GM23338 (cell line): Measurements from ENCODE around the gene CPLX1. TPM values are rescaled to one million over a fixed set of nuclear protein-coding genes. Genes with fewer than 3 reads are reported as not detected.

Experiments used
- EZH2phosphoT487 ChIP-seq: fragments of 200-600 bp; sonication (generic); IDR thresholded peaks from one replicate; pipeline ENCODE4 v1.8.1; 2018; ENCODE audit warnings: antibody characterized with exemption; ENCODE audit not compliant: unreplicated experiment
- JUNB ChIP-seq: IDR thresholded peaks from one replicate; pipeline ENCODE4 v1.6.1; 2016; ENCODE audit warnings: antibody characterized with exemption; ENCODE audit not compliant: unreplicated experiment
- POLR2AphosphoS5 ChIP-seq: IDR thresholded peaks from 2 replicates; pipeline ENCODE4 v1.6.1; 2016; ENCODE audit warnings: antibody characterized with exemption, low read depth
- STAT1 ChIP-seq: IDR thresholded peaks from one replicate; pipeline ENCODE4 v1.6.1; 2016; ENCODE audit warnings: antibody characterized with exemption; ENCODE audit not compliant: unreplicated experiment
- polyA plus RNA-seq: library from polyadenylated mRNA; unstranded; fragments of >200 nt; fragmentation: Nextera tagmentation; extraction: Ambion mirVana; gene quantifications from 2 replicates; pipeline ENCODE4 v1.2.1, GENCODE V29; 2016
- total RNA-seq: library from RNA; depleted of rRNA; stranded (reverse); fragments of >200 nt; shearing (Covaris generic); gene quantifications from 2 replicates; pipeline ENCODE4 v1.2.3, GENCODE V29; 2014
- TF ChIP-seq, protein P1 (sequence below): fragments of 250-450 bp; sonication (Bioruptor Pico); IDR thresholded peaks from 2 replicates; pipeline ENCODE4 v1.5.0; 2020; ENCODE audit warnings: mild to moderate bottlenecking, moderate library complexity
- TF ChIP-seq, protein P2 (sequence below): IDR thresholded peaks from one replicate; pipeline ENCODE4 v1.6.1; 2018; ENCODE audit warnings: antibody characterized with exemption; ENCODE audit not compliant: unreplicated experiment

Gene CPLX1
- total and polyA plus RNA-seq, 2 experiments from 2014 or later, result 0.86 to 0.97 TPM

DNA sequence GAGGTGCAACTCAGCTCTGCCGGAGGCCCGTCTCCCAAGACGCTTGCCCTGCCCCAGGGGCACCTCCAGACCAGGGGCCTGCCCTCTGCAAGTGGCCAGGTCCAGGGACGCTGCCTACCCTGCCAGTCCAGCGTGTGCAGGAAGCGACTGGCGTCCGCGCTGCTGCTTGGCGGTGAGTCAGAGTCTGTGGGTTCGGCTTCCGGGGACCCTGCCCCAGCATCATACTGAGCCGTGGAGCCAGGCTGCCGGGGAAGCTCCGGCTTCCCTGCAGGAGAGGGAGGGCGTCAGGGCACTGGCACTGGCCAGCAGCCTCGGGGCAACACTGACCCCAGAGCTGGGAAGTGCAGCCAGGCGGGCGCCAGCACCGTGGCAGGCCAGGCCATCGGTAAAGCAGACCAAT lies 42.5 kb upstream of the CPLX1 start (continued):
- TF ChIP-seq, protein P1, sequence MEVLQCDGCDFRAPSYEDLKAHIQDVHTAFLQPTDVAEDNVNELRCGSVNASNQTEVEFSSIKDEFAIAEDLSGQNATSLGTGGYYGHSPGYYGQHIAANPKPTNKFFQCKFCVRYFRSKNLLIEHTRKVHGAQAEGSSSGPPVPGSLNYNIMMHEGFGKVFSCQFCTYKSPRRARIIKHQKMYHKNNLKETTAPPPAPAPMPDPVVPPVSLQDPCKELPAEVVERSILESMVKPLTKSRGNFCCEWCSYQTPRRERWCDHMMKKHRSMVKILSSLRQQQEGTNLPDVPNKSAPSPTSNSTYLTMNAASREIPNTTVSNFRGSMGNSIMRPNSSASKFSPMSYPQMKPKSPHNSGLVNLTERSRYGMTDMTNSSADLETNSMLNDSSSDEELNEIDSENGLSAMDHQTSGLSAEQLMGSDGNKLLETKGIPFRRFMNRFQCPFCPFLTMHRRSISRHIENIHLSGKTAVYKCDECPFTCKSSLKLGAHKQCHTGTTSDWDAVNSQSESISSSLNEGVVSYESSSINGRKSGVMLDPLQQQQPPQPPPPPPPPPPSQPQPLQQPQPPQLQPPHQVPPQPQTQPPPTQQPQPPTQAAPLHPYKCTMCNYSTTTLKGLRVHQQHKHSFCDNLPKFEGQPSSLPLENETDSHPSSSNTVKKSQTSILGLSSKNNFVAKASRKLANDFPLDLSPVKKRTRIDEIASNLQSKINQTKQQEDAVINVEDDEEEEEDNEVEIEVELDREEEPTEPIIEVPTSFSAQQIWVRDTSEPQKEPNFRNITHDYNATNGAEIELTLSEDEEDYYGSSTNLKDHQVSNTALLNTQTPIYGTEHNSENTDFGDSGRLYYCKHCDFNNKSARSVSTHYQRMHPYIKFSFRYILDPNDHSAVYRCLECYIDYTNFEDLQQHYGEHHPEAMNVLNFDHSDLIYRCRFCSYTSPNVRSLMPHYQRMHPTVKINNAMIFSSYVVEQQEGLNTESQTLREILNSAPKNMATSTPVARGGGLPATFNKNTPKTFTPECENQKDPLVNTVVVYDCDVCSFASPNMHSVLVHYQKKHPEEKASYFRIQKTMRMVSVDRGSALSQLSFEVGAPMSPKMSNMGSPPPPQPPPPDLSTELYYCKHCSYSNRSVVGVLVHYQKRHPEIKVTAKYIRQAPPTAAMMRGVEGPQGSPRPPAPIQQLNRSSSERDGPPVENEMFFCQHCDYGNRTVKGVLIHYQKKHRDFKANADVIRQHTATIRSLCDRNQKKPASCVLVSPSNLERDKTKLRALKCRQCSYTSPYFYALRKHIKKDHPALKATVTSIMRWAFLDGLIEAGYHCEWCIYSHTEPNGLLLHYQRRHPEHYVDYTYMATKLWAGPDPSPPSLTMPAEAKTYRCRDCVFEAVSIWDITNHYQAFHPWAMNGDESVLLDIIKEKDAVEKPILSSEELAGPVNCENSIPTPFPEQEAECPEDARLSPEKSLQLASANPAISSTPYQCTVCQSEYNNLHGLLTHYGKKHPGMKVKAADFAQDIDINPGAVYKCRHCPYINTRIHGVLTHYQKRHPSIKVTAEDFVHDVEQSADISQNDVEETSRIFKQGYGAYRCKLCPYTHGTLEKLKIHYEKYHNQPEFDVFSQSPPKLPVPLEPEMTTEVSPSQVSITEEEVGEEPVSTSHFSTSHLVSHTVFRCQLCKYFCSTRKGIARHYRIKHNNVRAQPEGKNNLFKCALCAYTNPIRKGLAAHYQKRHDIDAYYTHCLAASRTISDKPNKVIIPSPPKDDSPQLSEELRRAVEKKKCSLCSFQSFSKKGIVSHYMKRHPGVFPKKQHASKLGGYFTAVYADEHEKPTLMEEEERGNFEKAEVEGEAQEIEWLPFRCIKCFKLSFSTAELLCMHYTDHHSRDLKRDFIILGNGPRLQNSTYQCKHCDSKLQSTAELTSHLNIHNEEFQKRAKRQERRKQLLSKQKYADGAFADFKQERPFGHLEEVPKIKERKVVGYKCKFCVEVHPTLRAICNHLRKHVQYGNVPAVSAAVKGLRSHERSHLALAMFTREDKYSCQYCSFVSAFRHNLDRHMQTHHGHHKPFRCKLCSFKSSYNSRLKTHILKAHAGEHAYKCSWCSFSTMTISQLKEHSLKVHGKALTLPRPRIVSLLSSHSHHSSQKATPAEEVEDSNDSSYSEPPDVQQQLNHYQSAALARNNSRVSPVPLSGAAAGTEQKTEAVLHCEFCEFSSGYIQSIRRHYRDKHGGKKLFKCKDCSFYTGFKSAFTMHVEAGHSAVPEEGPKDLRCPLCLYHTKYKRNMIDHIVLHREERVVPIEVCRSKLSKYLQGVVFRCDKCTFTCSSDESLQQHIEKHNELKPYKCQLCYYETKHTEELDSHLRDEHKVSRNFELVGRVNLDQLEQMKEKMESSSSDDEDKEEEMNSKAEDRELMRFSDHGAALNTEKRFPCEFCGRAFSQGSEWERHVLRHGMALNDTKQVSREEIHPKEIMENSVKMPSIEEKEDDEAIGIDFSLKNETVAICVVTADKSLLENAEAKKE (CRISPR knock-in tag), result no peak
- no peak for TF ChIP-seq EZH2phosphoT487
- no peak for TF ChIP-seq STAT1
- no peak for TF ChIP-seq JUNB
- TF ChIP-seq, protein P2, sequence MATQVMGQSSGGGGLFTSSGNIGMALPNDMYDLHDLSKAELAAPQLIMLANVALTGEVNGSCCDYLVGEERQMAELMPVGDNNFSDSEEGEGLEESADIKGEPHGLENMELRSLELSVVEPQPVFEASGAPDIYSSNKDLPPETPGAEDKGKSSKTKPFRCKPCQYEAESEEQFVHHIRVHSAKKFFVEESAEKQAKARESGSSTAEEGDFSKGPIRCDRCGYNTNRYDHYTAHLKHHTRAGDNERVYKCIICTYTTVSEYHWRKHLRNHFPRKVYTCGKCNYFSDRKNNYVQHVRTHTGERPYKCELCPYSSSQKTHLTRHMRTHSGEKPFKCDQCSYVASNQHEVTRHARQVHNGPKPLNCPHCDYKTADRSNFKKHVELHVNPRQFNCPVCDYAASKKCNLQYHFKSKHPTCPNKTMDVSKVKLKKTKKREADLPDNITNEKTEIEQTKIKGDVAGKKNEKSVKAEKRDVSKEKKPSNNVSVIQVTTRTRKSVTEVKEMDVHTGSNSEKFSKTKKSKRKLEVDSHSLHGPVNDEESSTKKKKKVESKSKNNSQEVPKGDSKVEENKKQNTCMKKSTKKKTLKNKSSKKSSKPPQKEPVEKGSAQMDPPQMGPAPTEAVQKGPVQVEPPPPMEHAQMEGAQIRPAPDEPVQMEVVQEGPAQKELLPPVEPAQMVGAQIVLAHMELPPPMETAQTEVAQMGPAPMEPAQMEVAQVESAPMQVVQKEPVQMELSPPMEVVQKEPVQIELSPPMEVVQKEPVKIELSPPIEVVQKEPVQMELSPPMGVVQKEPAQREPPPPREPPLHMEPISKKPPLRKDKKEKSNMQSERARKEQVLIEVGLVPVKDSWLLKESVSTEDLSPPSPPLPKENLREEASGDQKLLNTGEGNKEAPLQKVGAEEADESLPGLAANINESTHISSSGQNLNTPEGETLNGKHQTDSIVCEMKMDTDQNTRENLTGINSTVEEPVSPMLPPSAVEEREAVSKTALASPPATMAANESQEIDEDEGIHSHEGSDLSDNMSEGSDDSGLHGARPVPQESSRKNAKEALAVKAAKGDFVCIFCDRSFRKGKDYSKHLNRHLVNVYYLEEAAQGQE, result no peak
- TF ChIP-seq POLR2AphosphoS5, result no peak
